ENCODE measurements around the gene NTN1. TPM values are rescaled to one million over a fixed set of nuclear protein-coding genes. Genes with fewer than 3 reads are reported as not detected.
A peak's percentile ranks its signal among the peaks of the same experiment; 100 is the strongest.

Gene NTN1
- total and polyA plus RNA-seq, 12 donors, result 3.0 to 38.7 (median 15.8) TPM

GRCh38 chr17:9218064-9218635, 196.8 kb downstream of the NTN1 start:
- peak overlapping the region in 2 of 10 donors; percentile 3 to 43 for H3K27ac ChIP-seq
- H3K4me1 ChIP-seq, result peaks cover 0 to 13% (median 5%) of the 10 kb centered on the region in 9 donors
- peaks cover 0 to 22% (median 12%) of the 10 kb centered on the region in 11 donors for H3K9me3 ChIP-seq
- H3K27me3 ChIP-seq, result no peaks in the 10 kb centered on the region
- ATAC-seq, result peak in 1 of 8 donors; percentile 34
- intact Hi-C loops (cut with DNase I), result no loop called here
- 87 to 93% methylated on average over 8 of the region's 8 CpGs for WGBS, 2 donors
- no peak for TF ChIP-seq CTCF (IDR thresholded peaks at IDR 0.05)
- DNase-seq, result no peak
- H3K36me3 ChIP-seq, result no peaks in the 10 kb centered on the region
- no peak overlapping the region for H3K4me3 ChIP-seq

DNA sequence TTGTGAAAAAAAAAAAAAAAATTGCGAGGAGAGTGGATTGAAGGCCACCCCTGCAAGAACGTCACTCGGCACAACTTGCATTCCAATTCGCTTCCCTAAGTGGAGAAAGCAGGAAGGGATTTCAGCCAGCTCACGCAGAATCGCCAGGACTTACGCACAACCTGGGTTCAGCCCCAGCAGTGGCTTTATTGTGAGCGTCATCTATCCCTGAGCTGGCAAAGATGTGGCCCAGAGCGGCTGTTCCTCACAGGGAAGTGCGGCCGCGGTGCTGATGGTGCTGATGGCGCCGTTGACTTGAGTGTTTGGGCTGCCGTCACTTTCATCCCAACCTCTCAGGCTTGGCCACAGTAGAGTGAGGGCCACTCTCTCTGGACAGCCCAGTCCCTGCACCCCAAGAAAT, 197.6 kb downstream of the NTN1 start:
- Histone ChIP-seq H3K36me3 (no peaks in the 10 kb centered on the region), H3K4me1 (peaks cover 0 to 13% (median 5%) of the 10 kb centered on the region in 9 donors), H3K27me3 (no peaks in the 10 kb centered on the region), H3K9me3 (peaks cover 0 to 22% (median 12%) of the 10 kb centered on the region in 11 donors), H3K4me3 (no peak overlapping the region), H3K27ac (no peak overlapping the region)
- DNase-seq (no peak), ATAC-seq (peak in 2 of 8 donors; percentile 12 to 24)
- 92 to 96% methylated on average over 15 of the region's 15 CpGs for WGBS, 2 donors
- no peak for TF ChIP-seq CTCF (IDR thresholded peaks at IDR 0.05)
- intact Hi-C loops (cut with DNase I), result no loop called here

- WGBS, 2 donors, result 93 to 95% methylated on average over 13 of the region's 13 CpGs
- Histone ChIP-seq H3K4me1 (peaks cover 0 to 13% (median 5%) of the 10 kb centered on the region in 9 donors), H3K36me3 (no peaks in the 10 kb centered on the region), H3K4me3 (no peak overlapping the region), H3K27ac (no peak overlapping the region), H3K9me3 (peaks cover 0 to 19% (median 12%) of the 10 kb centered on the region in 11 donors), H3K27me3 (no peaks in the 10 kb centered on the region)
- DNase-seq (no peak), ATAC-seq (no peak)
- TF ChIP-seq CTCF (IDR thresholded peaks at IDR 0.05), result no peak
- intact Hi-C loops (cut with DNase I), result loop anchor here in 1 of 10 donors (10.0 kb wide), 1 partner anchor 55 kb away; no protein-coding TSS in a partner anchor
Observed at GRCh38 chr17:9219631-9220397, 198.5 kb downstream of the NTN1 start.

DNA sequence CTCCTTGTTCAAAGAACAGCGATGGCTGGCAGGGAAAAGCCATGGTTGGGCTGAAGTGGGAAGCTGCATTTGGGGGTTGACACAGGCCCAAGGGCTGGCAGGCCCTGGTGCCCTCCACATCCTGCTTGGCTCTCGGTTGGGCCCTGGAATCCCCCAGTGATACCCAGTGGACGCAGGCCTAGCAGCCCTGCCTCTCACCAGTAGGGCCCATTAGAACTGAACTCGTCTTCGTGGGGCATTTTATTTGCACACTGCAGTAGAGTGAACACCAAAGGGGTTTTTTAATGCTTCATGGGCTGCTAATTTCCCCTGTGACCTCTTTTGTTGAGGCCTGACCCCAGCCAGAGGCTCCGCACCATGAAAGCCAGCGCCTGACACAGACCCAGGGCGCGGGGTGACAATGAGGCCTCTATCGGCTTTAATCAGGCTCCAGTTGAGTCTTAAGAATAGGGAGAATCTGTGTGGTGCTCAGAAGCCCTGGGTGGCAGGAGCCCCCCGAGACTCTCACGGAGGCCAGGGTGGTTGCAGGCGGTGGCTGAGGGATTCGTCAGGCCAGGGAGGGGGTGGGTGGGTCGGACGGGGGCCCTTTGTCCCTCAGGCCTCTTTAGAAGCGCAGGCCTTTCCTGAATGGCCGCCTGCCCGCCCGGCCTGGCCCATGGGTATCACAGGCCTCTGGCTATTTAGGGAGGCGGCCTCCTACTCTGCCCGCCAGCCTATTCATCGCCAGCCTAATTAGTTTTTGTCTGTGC, 199.3 kb downstream of the NTN1 start:
- H3K36me3 ChIP-seq, result no peaks in the 10 kb centered on the region
- TF ChIP-seq CTCF (IDR thresholded peaks at IDR 0.05), result no peak
- H3K27me3 ChIP-seq, result peaks cover 0 to 1% (median 0%) of the 10 kb centered on the region in 7 donors
- peaks cover 0 to 13% (median 9%) of the 10 kb centered on the region in 11 donors for H3K9me3 ChIP-seq
- WGBS, 2 donors, result 82 to 85% methylated on average over 23 of the region's 23 CpGs
- no peak overlapping the region for H3K4me3 ChIP-seq
- ATAC-seq (no peak), DNase-seq (no peak)
- peaks cover 0 to 13% (median 5%) of the 10 kb centered on the region in 9 donors for H3K4me1 ChIP-seq
- intact Hi-C loops (cut with DNase I), result loop anchor here in 1 of 10 donors (10.0 kb wide), 1 partner anchor 54 kb away; no protein-coding TSS in a partner anchor
- no peak overlapping the region for H3K27ac ChIP-seq

Data from heart right ventricle (tissue), 16 donors.